Lower leg skin (tissue), 4 donors: ENCODE measurements around the gene DENND1A. TPM values are rescaled to one million over a fixed set of nuclear protein-coding genes. Genes with fewer than 3 reads are reported as not detected.

Experiments used
- DNase-seq, 2 donors: peaks; one replicate each; pipeline ENCODE4 v3.0.0-alpha.2; 2019; ENCODE audit warnings: low spot score in 2 of 2
- H3K4me3 ChIP-seq: fragments of 200-600 bp; sonication (generic); 2 replicates; pipeline ENCODE4 v1.5.1; 2017; ENCODE audit warnings: mild to moderate bottlenecking, low read depth; ENCODE audit not compliant: poor library complexity, severe bottlenecking
- CTCF ChIP-seq, 3 donors: fragments of 450-650 bp; IDR thresholded peaks; one replicate each; pipeline ENCODE4 v1.5.1; 2016; ENCODE audit warnings: antibody characterized with exemption in 3 of 3, mild to moderate bottlenecking in 3 of 3, moderate library complexity in 2 of 3
- POLR2A ChIP-seq, 2 donors: fragments of 450-650 bp; IDR thresholded peaks; one replicate each; pipeline ENCODE4 v1.6.1; 2016 to 2017; ENCODE audit warnings: antibody characterized with exemption in 2 of 2, mild to moderate bottlenecking in 1 of 2, moderate library complexity in 1 of 2
- WGBS, 2 donors: methylation state at CpG; one replicate each; pipeline ENCODE4 v1.1.5; 2018; 5-methylcytosine and 5-hydroxymethylcytosine counted together
- intact Hi-C: fragments of 100-400 bp; cut with DNase I; formaldehyde crosslinking; loops from one replicate; pipeline ENCODE4 v1.15.0; 2023; ENCODE audit warnings: low total_unique reads
- total RNA-seq, 4 donors: library from RNA; depleted of rRNA; stranded (reverse); fragments of >200 nt; gene quantifications; one replicate each; pipeline ENCODE4 v1.1.0, GENCODE V29; 2016

DENND1A gene
- total RNA-seq, 4 donors from 2014 or later: 6.5 to 16.3 (median 12.3) TPM

DNA sequence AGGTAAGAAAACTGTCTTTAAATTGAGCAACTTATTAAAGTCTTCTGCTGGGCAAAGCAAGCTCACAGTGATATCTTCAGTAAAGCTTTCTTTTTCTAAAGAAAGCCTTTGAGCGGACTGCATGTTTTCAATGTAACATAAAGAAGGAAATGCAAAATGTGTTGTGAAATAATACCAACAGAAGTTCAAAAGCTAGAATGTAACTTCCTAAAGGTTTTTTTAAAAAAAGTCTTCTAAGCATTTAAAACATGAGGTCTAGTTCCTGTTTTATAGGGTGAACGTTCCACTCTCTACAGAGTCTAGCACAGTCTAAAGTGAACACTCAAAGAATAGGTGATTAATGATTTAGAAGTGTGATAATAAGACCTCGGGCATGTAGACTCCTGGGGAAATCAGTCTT, 62.9 kb downstream of the DENND1A start:
- TF ChIP-seq POLR2A (IDR thresholded peaks at IDR 0.05) (no peak), CTCF (IDR thresholded peaks at IDR 0.05) (no peak)
- DNase-seq: no peak
- H3K4me3 ChIP-seq: no peak overlapping the region
- WGBS, 2 donors: 76 to 89% methylated on average over 3 of the region's 3 CpGs
- intact Hi-C loops: no loop called here

- TF ChIP-seq POLR2A (IDR thresholded peaks at IDR 0.05) (no peak), CTCF (IDR thresholded peaks at IDR 0.05) (no peak)
- 84% methylated on average over 2 of the region's 2 CpGs for WGBS, 2 donors
- DNase-seq: no peak
- H3K4me3 ChIP-seq: no peak overlapping the region
- intact Hi-C loops: no loop called here
Observed at GRCh38 chr9:123866497-123866896, 63.4 kb downstream of the DENND1A start.

GRCh38 chr9:123865226-123866000, 64.5 kb downstream of the DENND1A start:
- WGBS, 2 donors: 78 to 82% methylated on average over 3 of the region's 3 CpGs
- no peak for DNase-seq
- no peak overlapping the region for H3K4me3 ChIP-seq
- no peak for TF ChIP-seq CTCF (IDR thresholded peaks at IDR 0.05)
- no peak for TF ChIP-seq POLR2A (IDR thresholded peaks at IDR 0.05)
- intact Hi-C loops: no loop called here

DNA sequence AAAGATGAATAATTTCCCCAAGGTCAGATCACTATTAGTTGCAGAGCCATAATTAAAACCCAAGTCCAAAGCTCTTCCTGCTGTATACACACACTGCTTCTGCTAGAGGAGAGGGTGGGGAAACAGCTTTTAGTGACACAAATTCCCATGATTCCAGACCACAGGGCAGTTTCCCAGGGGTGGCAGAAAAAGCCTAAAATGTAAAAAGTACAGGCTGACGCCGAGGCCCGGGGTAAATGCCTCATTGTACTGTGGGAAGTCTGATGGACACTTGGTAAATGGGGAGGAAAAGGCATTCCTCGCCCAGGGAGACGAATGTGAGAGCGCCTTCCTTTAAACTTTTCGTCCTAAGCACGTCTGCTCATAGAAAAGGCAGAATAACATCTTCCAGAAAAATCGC, 65.7 kb downstream of the DENND1A start:
- TF ChIP-seq CTCF (IDR thresholded peaks at IDR 0.05) (no peak), POLR2A (IDR thresholded peaks at IDR 0.05) (no peak)
- no peak overlapping the region for H3K4me3 ChIP-seq
- no peak for DNase-seq
- intact Hi-C loops: no loop called here
- 87 to 94% methylated on average over 9 of the region's 9 CpGs for WGBS, 2 donors

DNA sequence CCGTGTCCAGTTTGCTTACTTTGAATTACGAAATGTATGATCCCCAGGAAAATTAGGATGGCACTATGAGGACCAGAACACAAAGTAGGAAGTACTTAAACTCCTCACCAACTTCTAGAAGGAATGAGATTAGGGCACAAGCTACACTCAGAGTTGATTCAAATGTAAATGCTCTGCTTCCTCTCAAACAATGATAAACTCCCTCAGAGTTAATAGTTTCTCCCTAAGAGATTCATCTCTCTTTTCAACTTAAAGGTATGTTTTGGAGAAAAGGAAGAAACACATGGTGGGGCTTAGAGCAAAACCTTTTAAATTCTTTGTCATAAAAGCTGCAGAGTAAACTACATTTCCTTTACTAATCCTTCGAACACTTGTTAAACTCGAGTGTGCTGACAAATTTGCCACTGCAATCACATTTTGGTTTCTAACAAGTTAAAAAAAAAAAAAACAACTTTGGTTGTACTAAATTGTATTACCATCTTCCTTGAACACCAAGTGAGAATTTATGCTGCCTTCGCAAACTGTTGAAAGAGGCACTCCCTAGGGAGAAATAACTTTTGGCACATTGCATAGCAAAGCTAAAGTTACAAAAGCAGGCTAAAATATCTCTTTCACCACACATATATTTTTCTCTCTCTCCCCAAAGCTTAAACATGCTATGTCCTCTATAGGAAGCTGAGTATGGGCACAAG, 66.6 kb downstream of the DENND1A start:
- TF ChIP-seq CTCF (IDR thresholded peaks at IDR 0.05) (no peak), POLR2A (IDR thresholded peaks at IDR 0.05) (no peak)
- intact Hi-C loops: no loop called here
- 69 to 76% methylated on average over 5 of the region's 5 CpGs for whole genome bisulfite sequencing, 2 donors

More for the DNA sequence above, 66.6 kb downstream of the DENND1A start:
- H3K4me3 ChIP-seq: no peak overlapping the region
- DNase-seq: peak in 1 of 2 donors; percentile 19
